T-helper 9 cell (primary cell): ENCODE results near the gene MYH14.

Source experiments
- DNase-seq: peaks from one replicate; pipeline ENCODE4 v3.0.0-alpha.2; 2020

MYH14 gene

DNA sequence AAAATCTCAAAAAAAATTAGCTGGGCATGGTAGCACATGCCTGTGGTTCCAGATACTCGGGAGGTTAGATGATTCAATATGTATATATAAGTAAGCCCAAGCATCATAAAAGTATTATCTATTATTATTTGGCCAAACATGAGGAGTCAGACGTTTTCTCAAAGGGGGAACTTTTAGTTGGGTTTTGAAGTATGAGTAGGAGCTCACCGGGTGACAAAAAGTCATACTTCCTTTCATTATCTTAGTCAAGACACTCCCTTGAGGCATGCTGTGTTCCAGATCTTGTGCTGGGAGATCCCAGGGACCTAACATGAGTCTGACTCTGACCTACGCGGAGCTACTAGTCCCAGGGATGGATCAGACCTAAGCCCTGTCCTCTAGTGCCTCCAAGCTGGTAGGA is 8.2 kb upstream of the MYH14 start:
- DNase-seq: no peak

DNA sequence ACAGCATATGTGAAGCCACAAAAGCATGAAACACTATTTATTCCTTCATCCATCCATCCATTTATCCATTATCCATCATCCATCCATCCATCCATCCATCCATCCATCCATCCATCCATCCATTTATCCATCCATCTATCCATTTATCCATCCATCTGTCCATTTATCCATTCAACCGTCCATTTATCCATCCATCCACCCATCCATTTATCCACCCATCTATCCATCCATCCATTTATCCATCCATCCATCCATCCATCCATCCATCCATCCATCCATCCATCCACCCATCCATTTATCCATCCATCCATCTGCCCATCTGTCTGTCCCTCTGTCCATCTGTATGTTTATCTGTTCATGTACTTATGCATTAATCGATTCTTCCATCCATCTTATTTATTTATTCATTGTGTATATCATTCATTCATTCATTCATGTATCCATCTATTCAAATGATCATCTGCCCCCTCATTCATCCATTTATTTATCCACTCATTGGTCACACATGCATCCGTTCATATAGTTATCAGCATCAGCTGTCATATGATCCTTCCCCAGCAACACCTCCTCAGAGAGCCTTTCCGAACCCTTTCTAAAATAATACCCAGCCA is 7.0 kb upstream of the MYH14 start:
- DNase-seq: no peak

DNA sequence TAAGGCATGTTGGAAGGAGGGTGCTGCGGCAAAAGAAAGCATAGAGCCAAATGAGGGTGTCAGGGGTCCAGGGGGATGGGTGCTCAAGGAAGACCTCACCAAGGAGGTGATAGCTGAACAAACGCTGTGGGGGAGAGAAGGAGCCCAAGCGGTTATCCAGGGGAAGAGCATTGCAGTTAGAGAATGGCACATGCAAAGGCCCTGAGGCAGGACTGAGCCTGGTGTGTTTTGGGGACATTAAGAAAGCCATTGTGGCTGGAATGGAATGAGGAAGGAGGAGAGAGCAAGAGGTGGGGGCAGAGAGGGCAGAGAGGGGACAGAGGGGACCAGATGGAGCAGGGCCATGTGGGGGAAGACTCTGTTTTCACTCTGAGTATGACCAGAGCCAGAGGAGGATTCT is 6.1 kb upstream of the MYH14 start:
- DNase-seq: no peak

DNA sequence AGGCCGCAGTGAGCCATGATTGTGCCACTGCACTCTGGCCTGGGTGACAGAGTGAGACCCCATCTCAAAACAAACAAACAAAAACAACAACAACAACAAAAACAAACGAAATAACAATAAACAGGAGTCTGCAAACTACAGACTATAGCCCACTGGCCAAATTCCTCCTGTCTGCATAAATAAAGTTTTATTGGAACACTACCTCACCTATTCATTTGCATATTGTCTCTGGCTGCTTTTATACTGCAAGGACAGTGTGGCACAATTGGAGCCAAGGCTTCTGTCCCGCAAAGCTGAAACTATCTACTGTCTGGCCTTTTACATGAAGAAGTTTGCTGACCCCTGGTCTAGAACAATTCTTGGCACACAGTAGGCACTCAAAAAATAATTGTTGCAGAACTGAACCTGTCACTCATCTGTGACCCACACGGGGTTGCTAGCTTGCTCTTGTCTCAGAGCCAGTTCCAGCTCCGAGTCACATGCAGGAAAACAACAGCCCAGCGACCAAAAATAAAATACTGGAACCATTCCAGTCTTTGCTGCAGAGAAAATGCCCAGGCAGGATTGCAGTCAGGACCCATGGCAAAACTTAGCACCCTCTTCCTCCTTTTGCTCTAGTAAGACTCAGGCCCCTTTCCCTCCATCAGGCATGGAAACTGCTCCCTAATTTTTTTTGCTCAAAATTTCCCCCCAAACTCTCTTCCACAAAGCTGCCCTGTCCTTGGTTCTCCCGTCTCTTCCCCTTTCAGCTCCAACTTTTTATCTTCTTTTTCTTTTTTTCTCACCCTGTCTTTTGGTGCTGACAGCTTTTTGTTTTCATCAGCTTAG is 4.8 kb upstream of the MYH14 start:
- no peak for DNase-seq

DNA sequence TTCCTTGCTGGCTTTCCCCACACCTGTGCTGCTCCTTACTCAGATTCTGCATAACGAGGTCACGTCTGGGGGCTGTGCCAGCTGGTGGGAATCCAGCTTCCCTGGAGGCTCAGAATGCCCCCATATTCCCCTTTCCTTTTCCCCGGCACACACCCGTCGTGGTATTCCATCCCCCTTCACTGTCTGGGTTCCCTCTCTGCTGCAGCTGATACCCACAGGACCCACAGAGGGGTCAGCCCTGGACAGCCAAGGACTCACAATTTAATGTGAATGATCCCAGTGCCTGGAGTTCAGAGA is 4.2 kb upstream of the MYH14 start:
- no peak for DNase-seq

DNA sequence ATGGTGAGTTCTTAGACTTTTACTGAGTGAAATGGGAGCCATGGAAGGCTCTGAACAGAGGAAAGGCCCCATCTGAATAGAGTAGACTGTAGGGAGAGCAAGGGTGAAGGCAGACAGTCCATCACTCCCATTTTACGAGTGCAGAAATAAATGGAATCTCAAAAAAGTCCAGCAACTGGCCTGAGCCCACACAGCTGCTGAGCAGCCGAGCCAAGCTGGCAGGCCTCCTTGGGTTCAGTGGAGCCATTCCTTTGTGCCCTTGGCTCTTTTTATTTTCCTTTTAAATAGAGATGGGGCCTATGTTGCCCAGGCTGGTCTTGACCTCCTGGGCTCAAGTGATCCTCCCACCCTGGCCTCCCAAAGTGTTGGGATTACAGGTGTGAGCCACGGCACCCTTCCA is 1.0 kb upstream of the MYH14 start:
- DNase-seq: no peak

DNA sequence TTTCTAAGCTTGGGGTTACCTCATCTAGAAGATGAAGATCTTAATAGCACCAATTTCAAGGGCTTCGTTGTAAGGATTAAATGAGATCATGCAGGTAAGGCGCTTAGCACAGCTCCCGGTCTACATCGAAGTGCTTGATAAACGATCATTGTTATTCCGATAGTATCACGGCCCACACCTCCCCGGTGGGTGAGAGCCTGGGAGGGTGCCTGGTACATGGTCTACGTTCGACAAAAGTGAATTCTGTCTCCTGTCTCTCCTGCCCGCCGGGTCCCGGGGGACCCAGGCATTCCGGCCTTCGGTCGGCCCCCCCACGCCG is 501 bp upstream of the MYH14 start:
- DNase-seq: no peak

DNA sequence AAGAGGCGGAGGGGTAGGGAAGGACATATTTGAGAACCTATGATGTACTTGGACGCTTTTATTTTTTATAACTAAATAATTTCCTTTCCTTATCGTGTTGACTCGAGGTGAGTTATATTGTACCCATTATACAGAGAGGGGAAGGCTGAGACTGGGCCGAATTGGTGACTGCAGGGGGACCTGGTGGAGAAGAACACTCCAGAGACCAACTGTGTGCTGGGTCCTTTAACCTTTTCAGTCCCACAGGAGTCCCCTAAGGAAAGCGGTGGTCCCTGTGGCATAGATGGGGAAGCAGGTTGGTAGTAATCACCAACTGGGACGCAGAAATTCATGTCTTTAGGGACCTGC is 633 bp downstream of the MYH14 start:
- no peak for DNase-seq

DNA sequence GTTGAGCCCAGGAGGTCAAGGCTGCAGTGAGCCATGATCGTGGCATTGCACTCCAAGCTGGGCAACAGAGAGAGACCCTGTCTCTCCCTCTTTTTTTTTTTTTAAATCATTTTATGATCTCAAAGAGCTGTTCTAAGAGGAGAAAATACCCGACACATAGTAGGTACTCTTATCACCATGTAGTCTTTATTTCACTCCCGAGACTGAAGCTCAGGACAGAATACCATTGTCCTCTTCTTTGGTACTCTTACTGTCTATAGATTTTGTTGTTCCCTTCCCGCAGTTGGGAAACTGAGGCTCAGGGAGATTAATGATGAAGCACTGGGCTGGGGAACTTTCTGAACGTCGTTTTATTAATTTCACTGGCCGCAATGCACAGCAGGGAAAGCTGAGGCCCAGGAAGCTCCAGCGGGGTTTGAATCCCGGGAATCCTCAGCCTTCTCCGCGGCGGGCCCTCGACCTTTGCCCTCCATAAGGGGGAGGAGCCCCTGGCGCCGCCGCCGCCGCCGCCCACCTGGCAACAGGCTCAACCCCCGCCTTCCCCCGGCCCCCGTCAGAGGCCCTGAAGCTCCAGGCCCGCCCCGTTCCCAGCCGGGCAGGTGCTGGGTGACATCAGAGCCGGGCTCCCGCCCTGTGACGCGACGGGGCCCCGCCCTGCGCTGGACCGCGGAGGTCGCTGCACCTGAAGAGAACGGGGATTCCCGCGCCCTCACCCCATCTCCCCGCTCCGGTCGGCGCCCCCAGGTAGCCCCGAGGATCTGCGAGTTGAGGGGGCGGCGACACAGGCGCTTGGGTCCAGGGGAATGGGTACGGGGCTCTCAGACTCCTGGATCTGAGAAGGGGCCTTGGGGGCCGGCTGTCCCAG is 1.6 kb downstream of the MYH14 start:
- DNase-seq: no peak

DNA sequence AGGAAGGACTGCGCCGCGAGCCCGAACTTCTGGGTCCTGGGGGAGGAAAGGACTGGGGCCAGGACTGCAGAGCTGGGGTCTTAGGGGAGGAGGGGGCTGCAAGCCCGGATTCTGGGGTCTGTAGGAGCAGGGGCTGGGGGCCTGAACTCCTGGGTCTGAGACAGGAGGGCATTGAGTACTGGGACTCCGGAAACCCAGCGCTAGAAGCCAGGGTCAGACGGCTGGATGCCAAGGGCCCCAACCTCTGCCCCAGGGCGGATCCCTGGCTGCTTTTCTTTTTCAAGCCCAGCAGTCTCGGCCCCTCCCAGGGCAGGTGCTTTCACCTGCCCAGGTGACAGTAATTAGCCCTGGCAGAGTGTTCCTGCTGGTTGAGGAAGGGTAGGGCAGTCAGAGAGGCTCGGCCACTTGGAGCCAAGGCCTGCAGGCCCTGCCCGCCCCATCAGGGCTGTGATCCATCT is 2.3 kb downstream of the MYH14 start:
- no peak for DNase-seq

DNA sequence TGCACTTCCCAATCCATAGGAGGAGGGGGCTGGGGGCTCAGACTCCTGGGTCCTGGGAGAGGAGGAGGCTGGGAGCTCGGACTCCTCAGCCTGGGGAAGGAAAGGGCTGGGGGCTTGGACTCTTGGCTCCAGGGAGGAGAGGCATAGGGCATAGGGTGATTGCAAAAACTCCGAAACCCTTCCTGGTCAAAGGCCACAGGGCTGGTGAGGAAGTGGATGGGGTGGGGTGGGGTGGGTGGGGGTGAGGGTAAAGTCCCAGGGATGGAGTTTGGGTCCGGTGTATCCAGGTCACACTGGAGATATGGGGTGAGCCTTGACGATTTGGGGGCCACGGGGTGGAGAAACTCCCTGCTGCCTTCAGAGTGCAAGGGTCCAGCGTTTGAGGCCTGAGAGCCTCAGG is 2.8 kb downstream of the MYH14 start:
- DNase-seq: no peak

DNA sequence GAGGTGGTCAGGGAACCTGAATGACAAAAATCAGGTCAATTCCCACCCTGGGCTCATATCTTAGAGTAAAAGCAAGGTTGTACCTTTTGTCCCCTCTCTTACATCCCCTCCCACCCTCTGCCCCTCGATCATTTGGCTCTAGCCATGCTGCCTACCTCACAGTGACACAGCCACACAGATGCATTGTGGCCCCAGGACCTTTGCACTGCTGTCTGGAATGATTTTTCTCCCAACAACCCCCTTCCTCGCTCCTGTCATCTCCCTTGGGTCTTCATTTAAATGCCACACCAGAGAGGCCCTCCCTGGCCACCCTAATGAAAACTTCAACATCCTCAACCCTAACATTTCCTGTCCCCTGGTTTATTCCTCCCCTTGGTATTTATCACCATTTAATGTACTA is 4.3 kb downstream of the MYH14 start:
- no peak for DNase-seq

DNA sequence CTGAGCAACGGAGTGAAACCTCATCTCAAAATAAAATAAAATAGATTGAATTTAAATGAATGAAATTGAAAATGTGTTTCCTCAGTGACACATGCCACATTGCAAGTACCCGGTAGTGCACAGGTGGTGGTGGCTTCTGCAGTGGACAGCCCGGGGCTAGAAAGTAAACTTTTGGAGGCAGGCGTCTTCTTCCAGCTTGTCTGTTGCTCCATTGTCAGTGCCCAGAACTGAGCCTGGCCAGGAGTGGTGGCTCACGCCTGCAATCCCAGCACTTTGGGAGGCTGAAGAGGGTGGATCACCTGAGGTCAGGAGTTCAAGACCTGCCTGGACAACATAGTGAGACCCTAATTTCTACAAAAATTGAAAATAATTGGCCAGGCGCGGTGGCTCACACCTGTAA is 5.7 kb downstream of the MYH14 start:
- DNase-seq: no peak

DNA sequence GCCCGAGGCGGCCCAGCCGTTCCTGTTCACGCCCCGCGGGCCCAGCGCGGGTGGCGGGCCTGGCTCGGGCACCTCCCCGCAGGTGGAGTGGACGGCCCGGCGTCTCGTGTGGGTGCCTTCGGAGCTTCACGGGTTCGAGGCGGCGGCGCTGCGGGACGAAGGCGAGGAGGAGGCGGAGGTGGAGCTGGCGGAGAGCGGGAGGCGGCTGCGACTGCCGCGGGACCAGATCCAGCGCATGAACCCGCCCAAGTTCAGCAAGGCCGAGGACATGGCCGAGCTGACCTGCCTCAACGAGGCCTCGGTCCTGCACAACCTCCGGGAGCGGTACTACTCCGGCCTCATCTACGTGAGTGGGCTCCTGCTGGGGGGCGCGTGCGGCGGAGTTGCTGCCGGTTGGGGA is 7.0 kb downstream of the MYH14 start:
- no peak for DNase-seq

DNA sequence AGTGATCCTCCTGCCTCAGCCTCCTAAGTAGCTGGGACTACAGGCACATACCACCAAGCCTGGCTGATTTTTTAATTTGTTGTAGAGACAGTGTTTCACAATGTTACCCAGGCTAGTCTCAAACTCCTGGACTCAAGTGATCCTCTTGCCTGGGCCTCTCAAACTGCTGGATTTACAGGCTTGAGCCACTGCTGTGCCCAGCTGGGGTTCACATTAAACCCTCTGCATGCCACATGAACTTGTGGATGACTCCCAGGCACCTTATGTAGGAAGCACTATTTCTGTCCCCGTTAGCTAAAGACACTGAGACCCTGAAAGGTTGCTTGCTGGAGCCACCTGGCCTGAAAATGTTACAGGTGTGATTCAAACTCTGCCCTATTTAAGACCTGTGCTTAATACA is 10.5 kb downstream of the MYH14 start:
- no peak for DNase-seq

DNA sequence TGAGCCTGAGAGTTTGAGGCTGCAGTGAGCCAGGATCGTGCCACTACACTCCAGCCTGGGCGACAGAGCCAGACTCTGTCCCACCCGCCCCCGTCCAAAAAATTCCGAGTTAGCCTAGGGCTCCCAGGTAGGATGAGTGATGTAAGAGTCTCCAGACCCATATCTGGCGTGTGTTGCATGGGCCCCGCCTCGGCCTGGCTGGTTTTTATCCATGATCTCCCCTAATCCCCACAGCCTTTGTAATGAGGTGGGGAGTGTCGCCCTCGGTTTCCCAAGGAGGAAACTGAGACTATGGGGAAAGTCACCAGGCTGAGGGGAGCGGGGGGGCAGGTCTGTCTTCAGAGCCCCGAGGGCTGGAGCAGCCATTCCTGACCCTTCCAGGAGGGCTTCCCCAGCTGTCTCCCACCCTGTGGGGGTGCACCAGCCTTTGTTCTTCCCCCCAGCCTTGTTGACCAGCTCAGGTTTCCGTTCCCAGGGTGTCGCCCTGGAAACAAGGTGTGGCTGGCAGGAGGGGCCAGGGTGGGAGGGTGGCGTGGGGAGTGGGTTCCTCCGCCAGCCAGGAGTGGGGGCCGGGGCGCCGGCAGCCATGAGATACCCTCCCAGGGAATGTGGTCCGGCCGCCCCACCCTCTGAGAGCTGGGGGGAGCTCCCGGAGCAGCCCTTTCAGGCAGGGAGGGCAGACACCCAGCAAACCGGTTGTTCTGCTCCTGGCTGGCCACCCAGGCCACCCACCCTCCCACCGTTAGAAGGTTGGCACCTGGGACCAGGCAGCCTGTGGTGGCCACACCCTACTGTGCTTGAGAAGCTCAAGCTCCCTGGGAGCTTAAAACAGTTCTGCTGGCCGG is 11.5 kb downstream of the MYH14 start:
- no peak for DNase-seq

DNA sequence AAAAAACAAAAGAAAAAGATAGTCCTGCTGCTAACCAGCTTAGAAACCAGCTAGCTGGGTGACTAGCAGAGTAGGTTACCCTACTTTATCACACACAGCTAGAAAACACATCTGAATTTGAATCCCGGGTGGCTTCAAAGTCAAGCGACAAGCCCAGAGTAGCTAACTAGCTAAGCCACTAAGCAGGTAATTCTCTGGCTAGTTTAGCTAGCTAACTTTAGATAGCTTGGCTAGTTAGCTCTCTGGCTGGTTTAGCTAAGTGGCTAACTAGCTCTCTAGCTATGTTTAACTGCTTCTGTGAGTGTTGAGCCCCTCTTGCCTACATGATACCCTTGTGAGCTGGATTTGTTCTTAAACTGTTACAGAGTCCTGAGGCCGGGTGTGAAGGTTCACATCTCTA is 12.4 kb downstream of the MYH14 start:
- DNase-seq: no peak

DNA sequence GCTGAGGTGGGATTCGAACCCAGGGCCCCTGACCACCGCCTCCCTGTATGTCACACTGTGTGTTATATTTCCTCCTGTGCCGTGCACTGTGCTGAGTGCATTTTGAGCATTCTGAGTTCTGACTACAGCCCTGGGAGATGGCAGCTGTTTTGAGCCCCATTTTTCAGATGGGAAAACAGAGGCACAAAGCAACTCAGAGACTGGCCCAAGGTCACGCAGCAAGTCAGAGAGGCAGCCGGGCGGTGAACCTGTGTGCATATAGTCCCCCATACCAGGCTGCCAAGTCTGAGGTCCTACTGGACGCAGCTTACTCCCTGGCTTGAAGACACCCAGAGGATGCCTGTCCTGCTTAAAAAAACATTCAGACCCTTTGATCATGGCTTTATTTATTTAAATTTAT is 17.7 kb downstream of the MYH14 start:
- DNase-seq: no peak

DNA sequence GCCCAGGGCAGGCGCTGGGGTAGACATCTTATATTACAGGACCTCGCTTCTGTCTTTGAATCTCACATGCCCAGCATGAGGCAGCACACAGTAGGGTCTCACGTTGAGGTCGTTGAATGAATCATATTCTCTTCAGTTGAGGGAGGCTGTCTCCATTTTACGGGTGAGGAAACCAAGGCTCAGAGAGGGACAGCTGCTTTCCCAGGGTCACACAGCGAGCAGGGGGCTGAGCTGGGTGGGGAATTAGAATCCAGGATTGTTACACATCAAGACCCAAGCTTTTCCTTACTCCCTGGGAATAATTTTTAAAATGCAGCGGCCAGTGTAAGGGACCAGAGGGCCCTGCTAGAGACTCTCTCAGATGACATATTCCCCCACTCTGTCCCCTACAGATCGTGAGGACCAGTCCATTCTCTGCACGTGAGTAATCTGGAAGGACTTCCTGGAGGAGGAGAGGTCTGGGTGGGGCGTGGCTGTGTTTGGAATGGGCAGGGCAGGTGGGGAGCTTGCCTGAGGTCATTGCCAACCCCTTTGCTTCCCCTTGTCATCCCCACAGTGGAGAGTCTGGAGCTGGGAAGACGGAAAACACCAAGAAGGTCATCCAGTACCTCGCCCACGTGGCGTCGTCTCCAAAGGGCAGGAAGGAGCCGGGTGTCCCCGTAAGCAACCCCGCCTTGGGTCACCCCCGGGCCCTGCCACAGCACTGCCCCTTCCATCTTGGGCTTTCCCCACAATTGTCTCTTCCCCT is 19.4 kb downstream of the MYH14 start:
- no peak for DNase-seq

DNA sequence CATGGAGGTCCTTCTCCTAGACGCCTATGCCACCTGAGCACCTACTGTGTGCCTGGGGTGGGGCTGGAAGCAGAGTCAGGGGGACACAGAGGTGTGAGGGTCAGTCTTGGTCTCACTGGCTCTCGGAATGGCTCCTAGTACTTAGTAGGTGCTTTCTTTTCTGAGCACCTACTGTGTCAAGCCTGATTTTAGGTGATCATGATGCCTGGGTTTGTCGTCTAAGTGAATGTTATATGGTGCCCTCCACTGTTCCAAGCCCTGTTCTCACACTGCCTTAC is 20.0 kb downstream of the MYH14 start:
- DNase-seq: no peak

DNA sequence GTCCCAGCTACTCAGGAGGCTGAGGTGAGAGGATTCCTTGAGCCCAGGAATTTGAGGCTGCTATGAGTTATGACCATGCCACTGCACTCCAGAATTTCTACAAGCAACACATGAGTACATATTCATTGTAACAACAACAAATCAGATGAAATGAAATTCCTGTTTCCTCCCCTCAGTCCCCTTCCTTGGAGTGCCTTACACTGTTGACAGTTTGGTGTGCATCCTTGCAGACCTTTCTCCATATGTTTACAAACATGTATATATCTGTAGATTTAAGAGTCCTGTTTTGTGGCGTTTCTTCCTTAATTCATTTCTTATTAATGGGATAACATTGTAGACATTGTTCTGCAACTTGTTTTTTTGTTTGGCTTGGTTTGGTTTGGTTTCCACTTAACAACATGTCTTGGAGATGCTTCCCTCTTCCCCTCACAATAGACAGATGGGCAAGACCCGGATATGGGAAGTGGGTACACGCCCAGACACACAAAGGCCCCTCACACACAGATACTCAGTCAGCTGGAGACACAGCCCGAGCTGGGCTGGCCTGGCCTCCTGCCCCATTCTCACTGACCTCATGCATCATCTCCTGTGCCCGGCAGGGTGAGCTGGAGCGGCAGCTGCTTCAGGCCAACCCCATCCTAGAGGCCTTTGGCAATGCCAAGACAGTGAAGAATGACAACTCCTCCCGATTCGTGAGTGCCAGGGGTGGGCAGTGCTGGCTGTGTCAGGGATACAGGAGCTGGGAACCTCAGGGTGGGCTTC is 21.7 kb downstream of the MYH14 start:
- no peak for DNase-seq

DNA sequence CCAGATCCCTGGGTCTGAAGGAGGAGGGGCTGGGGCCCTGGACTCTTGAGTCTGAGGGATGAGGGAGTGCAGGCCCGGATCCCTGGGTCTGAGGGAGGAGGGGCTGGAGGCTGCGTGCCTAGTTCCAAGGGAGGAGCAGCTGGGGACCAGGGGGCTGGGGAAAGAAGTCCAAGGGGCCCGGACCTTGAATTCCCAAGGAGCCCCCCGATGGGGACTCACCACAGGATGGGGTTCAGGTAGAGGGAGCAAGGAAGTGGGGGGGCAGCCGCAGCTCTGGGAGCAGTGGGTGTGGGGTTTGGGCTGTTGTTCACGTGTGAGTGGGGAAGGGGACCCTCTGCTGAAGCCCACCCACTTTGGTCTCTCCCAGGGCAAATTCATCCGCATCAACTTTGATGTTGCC is 23.1 kb downstream of the MYH14 start:
- no peak for DNase-seq
